ENCODE measurements around the gene SMIM10.
"Not testable (repeated sequence)": the region's sequence is repeated elsewhere in the genome, so short reads cannot be mapped to it uniquely, and the experiment has no call there.

Gene SMIM10

GRCh38 chrX:135015523-135016245 lies 24.9 kb downstream of the SMIM10 start:
- DNase-seq = no peak

GRCh38 chrX:135019890-135020289 lies 29.1 kb downstream of the SMIM10 start:
- not testable (repeated sequence) for DNase-seq

- DNase-seq = not testable (repeated sequence)
Measured at GRCh38 chrX:135023791-135024190, 33.0 kb downstream of the SMIM10 start.

GRCh38 chrX:135024526-135024925 lies 33.7 kb downstream of the SMIM10 start:
- DNase-seq = no peak

GRCh38 chrX:135030207-135030963 lies 39.6 kb downstream of the SMIM10 start:
- not testable (repeated sequence) for DNase-seq

GRCh38 chrX:135041149-135042123 lies 50.6 kb downstream of the SMIM10 start:
- not testable (repeated sequence) for DNase-seq
